Body of pancreas (tissue), 4 donors: Measurements from ENCODE around the gene LRRC37A2. TPM values are rescaled to one million over a fixed set of nuclear protein-coding genes. Genes with fewer than 3 reads are reported as not detected.
A peak's percentile ranks its signal among the peaks of the same experiment; 100 is the strongest.
"Not testable (repeated sequence)": the region's sequence is repeated elsewhere in the genome, so short reads cannot be mapped to it uniquely, and the experiment has no call there.

Source experiments
- ATAC-seq: fragments of 150-250 bp; one replicate; pipeline ENCODE4 v1.9.1; 2016
- DNase-seq, 4 donors: peaks; one replicate each; pipeline ENCODE4 v3.0.0-alpha.2; 2019
- H3K27ac ChIP-seq, 4 donors: fragments of 200-600 bp; sonication (generic); 1 replicate in 3 of 4; 2 replicates in 1 of 4; pipeline versions ENCODE4 v1.5.1 to v1.6.1; 2016 to 2019; ENCODE audit warnings: mild to moderate bottlenecking in 1 of 4, mixed read lengths in 1 of 4, moderate library complexity in 1 of 4
- H3K27me3 ChIP-seq, 2 donors: fragments of 200-600 bp; sonication (generic); one replicate each; pipeline ENCODE4 v1.6.0; 2016; ENCODE audit warnings: mild to moderate bottlenecking in 1 of 2
- H3K36me3 ChIP-seq, 2 donors: fragments of 200-600 bp; sonication (generic); replicated peaks in 1 of 2; 2 replicates each; pipeline ENCODE4 v1.5.1; 2016; ENCODE audit warnings: low read depth in 2 of 2; ENCODE audit not compliant: insufficient read depth in 1 of 2
- H3K4me1 ChIP-seq: fragments of 200-600 bp; sonication (generic); one replicate; pipeline ENCODE4 v1.6.0; 2016
- H3K4me3 ChIP-seq, 2 donors: fragments of 200-600 bp; sonication (generic); 1 replicate in 1 of 2; 2 replicates in 1 of 2; pipeline ENCODE4 v1.5.1; 2016 to 2019
- H3K9me3 ChIP-seq, 3 donors: fragments of 200-600 bp; sonication (generic); 1 replicate in 2 of 3; 2 replicates in 1 of 3; pipeline ENCODE4 v1.5.1; 2016
- WGBS, 2 donors: methylation state at CpG; one replicate each; pipeline ENCODE4 v1.1.5; 2017; 5-methylcytosine and 5-hydroxymethylcytosine counted together
- intact Hi-C: fragments of 100-400 bp; cut with DNase I; formaldehyde crosslinking; loops from one replicate; pipeline ENCODE4 v1.15.1; 2023
- total RNA-seq, 2 donors: library from RNA; depleted of rRNA; stranded (reverse); fragments of >200 nt; gene quantifications; one replicate each; pipeline ENCODE4 v1.1.0, GENCODE V29; 2016

The LRRC37A2 gene
- total RNA-seq, result 10 to 100 TPM in 1 of 2 donors, 1 to 10 TPM in 1; 8.2 to 12.7 TPM

DNA sequence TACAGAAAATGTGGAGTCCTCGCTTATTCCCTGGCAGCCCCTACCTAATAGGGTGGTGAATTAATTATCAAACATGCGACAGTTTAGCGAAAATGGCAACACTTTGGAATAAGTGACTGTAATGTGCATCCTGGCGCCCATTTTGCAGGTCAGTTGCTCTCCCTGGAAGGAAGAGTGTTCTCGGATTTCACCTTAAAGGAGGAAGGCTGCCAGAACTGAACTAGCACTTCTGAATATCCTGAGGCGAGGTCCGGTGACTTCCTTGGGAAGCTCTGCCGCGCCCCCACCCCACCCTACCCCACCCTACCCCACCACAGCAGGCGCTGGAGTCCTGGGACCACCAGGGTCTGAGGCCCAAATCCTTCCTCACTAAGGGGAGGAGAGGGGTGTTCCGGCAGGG is at the start of gene LRRC37A2:
LRRC37A2 (plus strand) TSS at position 301 of the 400 bp plus-strand sequence. CDS start 245 bp downstream, outside the sequence.
- H3K4me3 ChIP-seq, H3K36me3 ChIP-seq, ATAC-seq, intact Hi-C loops, H3K27ac ChIP-seq, DNase-seq, H3K4me1 ChIP-seq, H3K27me3 ChIP-seq, H3K9me3 ChIP-seq: not testable (repeated sequence)
- WGBS, 2 donors, result 100% methylated on average over 1 to 3 of the region's 11 CpGs

DNA sequence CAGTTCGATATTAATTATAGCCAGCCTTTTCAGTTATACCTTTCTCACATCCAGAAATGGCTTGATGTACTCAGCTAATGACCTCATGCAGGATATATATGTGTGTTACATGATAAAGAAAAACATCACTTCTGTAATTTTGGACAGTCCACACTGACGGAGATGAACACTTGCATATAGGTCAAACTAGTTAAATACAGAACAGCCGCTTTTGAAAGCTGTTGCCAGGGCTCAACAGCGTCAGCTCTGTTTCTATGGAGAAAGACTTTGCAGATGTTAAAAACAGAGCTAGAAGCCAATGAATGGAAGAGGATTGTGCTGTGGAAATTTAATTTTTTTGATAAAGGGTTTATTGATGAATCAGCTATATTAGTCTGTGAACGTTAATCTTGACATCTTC is 44.6 kb upstream of the LRRC37A2 start:
- H3K9me3 ChIP-seq, H3K4me1 ChIP-seq, H3K4me3 ChIP-seq, H3K27me3 ChIP-seq, intact Hi-C loops, H3K27ac ChIP-seq, H3K36me3 ChIP-seq, ATAC-seq, DNase-seq: not testable (repeated sequence)
- 92 to 96% methylated on average over 2 to 4 of the region's 5 CpGs for WGBS, 2 donors

DNA sequence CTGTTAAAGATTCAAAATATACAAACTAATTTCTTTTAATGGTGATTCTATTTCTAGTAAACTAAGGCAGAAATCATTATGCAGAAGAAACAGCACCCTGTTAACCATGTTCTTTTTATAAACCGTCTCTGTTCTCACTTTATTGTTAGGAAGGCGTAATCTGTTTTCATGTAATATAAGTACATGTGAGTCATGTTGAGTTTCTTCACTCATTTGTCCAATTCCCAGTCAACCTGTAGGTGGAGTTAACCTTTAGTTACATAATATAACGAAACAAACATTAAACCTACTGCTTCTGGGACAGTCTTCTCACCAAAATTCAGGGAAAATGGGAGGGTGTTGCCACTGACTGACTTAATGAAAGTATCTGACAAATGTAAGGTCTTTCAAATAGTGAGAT is 37.8 kb upstream of the LRRC37A2 start:
- DNase-seq, H3K9me3 ChIP-seq, H3K4me3 ChIP-seq, intact Hi-C loops, H3K36me3 ChIP-seq, H3K27me3 ChIP-seq, ATAC-seq, H3K4me1 ChIP-seq, H3K27ac ChIP-seq: not testable (repeated sequence)
- WGBS, 2 donors, result no CpG with 5 or more reads among the region's 3 CpGs

DNA sequence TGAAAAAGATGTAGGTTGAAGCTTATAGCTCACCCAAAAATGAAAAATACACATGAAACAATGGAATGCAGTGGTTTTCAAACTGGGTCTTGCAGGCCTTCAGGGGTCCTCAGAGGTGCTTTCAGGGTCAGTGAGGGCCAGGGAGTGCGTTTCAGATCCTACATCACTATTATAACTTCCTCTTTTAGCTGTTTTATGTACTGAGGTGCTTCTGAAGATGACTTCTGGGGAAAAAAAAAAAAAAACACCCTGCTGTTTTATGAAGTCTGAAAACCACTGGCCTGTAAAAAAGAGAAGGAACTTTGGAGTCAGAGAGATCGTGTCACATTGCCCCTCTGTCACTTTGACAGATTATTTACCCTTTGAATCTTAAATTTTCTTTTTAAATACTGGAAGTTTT is 36.7 kb upstream of the LRRC37A2 start:
- intact Hi-C loops, H3K4me1 ChIP-seq, H3K9me3 ChIP-seq, H3K27me3 ChIP-seq, H3K4me3 ChIP-seq, H3K36me3 ChIP-seq, H3K27ac ChIP-seq, DNase-seq, ATAC-seq: not testable (repeated sequence)
- 91% methylated on average over 2 of the region's 2 CpGs; no CpG with 5 or more reads in 1 of the 2 donors for WGBS, 2 donors

DNA sequence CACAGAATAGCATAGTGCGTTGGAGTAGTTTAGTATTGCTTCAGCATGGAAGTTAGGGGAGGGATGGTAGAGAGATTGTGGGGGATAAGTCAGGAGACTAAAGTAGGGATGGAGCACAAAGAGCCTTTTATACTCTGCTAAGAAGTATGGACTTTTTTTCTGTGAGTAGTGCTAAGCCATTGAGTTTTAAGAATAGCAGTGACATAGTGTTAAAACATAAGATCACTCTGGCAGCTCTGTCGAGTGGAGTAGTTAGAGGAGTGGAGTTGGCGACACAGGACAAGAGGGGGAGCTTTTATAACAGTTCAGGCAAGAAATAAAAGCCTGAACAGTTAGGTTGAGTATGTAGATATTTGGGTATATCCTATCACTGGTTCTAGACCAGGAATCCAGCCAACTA is 33.4 kb upstream of the LRRC37A2 start:
- intact Hi-C loops, H3K4me1 ChIP-seq, H3K4me3 ChIP-seq, DNase-seq, H3K36me3 ChIP-seq, ATAC-seq, H3K27ac ChIP-seq, H3K9me3 ChIP-seq, H3K27me3 ChIP-seq: not testable (repeated sequence)
- WGBS, 2 donors, result no CpG with 5 or more reads among the region's 3 CpGs

DNA sequence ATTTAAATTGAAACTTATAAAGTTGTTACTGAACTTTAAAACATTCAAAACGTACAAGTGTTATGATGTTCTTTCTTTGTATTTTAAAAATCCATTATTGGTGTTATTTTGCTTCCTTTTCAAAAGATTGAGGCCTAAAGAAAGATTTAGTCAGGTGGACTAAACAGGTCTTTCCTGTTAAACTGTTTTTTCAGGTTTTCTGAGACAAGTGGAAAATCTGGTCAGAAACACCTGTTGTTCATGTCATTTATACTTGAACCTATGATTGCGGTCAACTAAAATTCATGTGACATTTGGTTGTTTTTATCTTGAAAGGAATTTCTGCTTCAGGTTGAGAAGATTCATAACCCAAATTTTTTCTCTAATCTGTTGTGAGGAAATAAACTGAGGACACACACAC is 31.0 kb upstream of the LRRC37A2 start:
- H3K9me3 ChIP-seq, H3K27me3 ChIP-seq, DNase-seq, H3K4me1 ChIP-seq, H3K4me3 ChIP-seq, H3K27ac ChIP-seq, H3K36me3 ChIP-seq, intact Hi-C loops: not testable (repeated sequence)
- ATAC-seq, result peak; percentile 58
- WGBS, 2 donors, result no CpG with 5 or more reads among the region's 2 CpGs

DNA sequence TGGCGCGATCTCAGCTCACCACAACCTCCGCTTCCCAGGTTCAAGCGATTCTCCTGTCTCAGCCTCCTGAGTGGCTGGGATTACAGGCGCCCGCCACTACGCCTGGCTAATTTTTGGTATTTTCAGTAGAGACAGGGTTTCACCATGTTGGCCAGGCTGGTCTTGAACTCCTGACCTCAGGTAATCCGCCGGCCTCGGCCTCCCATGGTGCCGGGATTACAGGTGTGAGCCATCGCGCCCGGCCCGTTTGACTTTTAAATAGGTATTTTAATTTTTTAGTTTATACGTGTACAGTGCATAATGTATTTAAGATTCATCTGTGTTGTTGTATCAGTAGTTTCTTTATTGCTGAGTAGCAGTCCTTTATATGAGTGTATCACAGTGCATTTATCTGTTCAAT is 20.2 kb upstream of the LRRC37A2 start:
- 95 to 99% methylated on average over 12 to 14 of the region's 16 CpGs for WGBS, 2 donors
- H3K4me1 ChIP-seq, intact Hi-C loops, H3K4me3 ChIP-seq, ATAC-seq, H3K9me3 ChIP-seq, H3K27ac ChIP-seq, H3K36me3 ChIP-seq, DNase-seq, H3K27me3 ChIP-seq: not testable (repeated sequence)

DNA sequence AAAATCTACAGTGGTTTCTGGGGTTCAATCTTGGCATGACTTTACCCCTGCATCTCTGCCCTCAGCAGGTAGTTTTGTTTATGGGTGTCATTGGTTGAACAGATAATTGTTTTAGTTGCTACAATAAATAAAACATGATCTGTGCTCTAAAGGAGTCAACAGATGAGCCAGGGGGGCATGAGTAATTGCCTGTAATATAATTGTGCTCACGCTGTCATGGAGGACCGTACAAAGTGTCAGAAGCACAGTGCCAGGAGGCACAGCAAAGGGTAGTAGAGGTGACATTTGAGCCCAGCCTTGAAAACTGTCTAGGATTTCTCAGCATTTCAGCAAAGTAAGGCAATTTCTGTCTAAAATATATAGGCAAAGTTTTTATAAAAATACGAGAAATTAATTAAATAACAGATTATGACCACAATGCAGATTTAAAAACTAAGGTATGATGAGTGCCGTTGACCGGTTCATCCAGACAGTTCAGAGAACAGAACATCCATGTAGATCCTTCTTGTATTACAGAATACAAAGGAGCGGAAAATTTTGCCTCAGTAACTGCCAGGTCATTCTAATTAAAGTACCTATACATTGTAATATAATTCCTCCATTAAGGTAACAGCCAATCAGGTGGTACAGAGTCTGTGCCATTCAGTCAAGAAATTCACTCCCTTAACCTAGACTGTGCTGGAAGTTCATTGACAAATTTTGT is 12.7 kb upstream of the LRRC37A2 start:
- H3K27me3 ChIP-seq, intact Hi-C loops, H3K36me3 ChIP-seq, H3K4me3 ChIP-seq, H3K9me3 ChIP-seq, DNase-seq, H3K4me1 ChIP-seq, ATAC-seq, H3K27ac ChIP-seq: not testable (repeated sequence)
- no CpG with 5 or more reads among the region's 6 CpGs for WGBS, 2 donors

DNA sequence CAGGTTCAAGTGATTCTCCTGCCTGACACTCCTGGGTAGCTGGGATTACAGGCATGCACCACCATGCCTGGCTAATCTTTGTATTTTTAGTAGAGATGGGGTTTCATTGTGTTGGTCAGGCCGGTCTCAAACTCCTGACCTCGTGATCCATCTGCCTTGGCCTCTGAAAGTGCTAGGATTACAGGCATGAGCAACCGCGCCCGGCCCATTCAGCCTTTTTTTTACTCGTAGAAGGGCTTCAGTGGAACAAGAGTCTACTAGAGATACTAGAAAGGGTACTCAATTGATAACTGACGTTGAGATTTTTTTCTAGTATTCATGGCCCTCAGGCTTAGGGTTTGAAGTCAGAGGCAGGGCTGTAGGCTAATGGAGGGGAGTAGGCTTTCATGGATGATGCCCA is 6.4 kb upstream of the LRRC37A2 start:
- H3K27me3 ChIP-seq, DNase-seq, intact Hi-C loops, ATAC-seq, H3K27ac ChIP-seq, H3K36me3 ChIP-seq, H3K9me3 ChIP-seq, H3K4me3 ChIP-seq, H3K4me1 ChIP-seq: not testable (repeated sequence)
- WGBS, 2 donors, result 100% methylated on average over 6 of the region's 7 CpGs; no CpG with 5 or more reads in 1 of the 2 donors

DNA sequence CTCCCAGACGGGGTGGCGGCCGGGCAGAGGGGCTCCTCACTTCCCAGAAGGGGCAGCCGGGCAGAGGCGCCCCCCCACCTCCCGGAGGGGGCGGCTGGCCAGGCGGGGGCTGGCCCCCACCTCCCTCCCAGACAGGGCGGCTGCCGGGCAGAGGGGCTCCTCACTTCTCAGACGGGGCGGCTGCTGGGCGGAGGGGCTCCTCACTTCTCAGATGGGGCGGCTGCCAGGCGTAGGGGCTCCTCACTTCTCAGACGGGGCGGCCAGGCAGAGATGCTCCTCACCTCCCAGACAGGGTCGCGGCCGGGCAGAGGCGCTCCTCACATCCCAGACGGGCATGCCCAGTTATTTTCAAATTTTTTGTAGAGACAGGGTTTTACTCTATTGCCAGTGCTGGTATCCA is 22.4 kb downstream of the LRRC37A2 start:
- intact Hi-C loops, result not testable (repeated sequence)
- WGBS, 2 donors, result 95 to 99% methylated on average over 8 to 17 of the region's 22 CpGs

DNA sequence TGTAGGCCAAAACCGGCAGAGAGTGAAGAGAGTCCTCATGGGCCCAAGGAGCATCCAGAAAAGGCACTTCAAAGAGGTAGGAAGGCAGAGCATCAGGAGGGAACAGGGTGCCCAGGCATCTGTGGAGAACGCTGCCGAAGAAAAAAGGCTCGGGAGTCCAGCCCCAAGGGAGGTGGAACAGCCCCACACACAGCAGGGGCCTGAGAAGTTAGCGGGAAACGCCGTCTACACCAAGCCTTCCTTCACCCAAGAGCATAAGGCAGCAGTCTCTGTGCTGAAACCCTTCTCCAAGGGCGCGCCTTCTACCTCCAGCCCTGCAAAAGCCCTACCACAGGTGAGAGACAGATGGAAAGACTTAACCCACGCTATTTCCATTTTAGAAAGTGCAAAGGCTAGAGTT is 36.3 kb downstream of the LRRC37A2 start:
- H3K27ac ChIP-seq, H3K9me3 ChIP-seq, intact Hi-C loops, H3K4me3 ChIP-seq, H3K27me3 ChIP-seq, H3K36me3 ChIP-seq, DNase-seq, ATAC-seq, H3K4me1 ChIP-seq: not testable (repeated sequence)
- WGBS, 2 donors, result 97 to 98% methylated on average over 9 of the region's 10 CpGs

More for the DNA sequence above, 22.4 kb downstream of the LRRC37A2 start:
- not testable (repeated sequence) for ATAC-seq, H3K27ac ChIP-seq, H3K4me1 ChIP-seq, DNase-seq, H3K4me3 ChIP-seq, H3K36me3 ChIP-seq, H3K9me3 ChIP-seq, H3K27me3 ChIP-seq

DNA sequence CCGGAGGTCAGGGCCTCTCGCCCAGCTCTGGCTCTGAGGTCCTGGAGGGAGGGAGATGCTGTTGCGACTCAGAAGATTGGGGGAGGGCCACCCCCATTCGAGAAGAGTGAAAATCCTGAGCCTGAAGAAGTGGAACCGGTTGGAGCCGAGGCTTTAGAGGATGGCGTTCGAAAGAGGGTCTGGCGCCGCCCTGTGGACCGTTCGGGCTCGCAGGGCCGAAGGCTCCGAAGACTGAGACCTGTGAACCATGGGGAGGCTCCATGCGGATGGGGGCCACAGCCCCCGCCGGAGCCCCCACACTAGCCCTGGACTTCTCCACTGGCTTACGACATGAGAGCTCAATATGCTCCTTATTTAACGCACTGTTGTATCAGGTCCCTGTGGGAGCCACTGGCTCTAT is 46.9 kb downstream of the LRRC37A2 start:
- H3K9me3 ChIP-seq, H3K4me3 ChIP-seq, intact Hi-C loops, H3K27ac ChIP-seq, ATAC-seq, H3K36me3 ChIP-seq, DNase-seq, H3K27me3 ChIP-seq, H3K4me1 ChIP-seq: not testable (repeated sequence)
- no CpG with 5 or more reads among the region's 20 CpGs for WGBS, 2 donors
